Tibial artery (tissue), 4 donors: ENCODE results near the gene FCRL1.

Experiments
- DNase-seq, 2 donors: peaks; one replicate each; pipeline ENCODE4 v3.0.0-alpha.2; 2019
- H3K27ac ChIP-seq, 2 donors: fragments of 200-600 bp; sonication (generic) in 1 of 2; 1 replicate in 1 of 2; 2 replicates in 1 of 2; pipeline ENCODE4 v1.5.1; 2018 to 2019; ENCODE audit warnings: mild to moderate bottlenecking in 1 of 2
- H3K27me3 ChIP-seq, 2 donors: fragments of 200-600 bp; sonication (generic) in 1 of 2; one replicate each; pipeline versions ENCODE4 v1.5.1 to v1.6.0; 2016 to 2019
- H3K36me3 ChIP-seq, 3 donors: fragments of 200-600 bp; sonication (generic) in 2 of 3; one replicate each; pipeline ENCODE4 v1.5.1; 2016 to 2019; ENCODE audit warnings: mild to moderate bottlenecking in 2 of 3
- H3K4me1 ChIP-seq, 4 donors: fragments of 200-600 bp; sonication (generic) in 2 of 4; 1 replicate in 3 of 4; 2 replicates in 1 of 4; pipeline ENCODE4 v1.5.1; 2016 to 2019
- H3K4me3 ChIP-seq, 2 donors: fragments of 200-600 bp; sonication (generic) in 1 of 2; 1 replicate in 1 of 2; 2 replicates in 1 of 2; pipeline ENCODE4 v1.5.1; 2018 to 2019; ENCODE audit warnings: mild to moderate bottlenecking in 2 of 2
- H3K9me3 ChIP-seq, 3 donors: fragments of 200-600 bp; sonication (generic) in 1 of 3; one replicate each; pipeline ENCODE4 v1.5.1; 2016 to 2019
- intact Hi-C: fragments of 100-400 bp; cut with DNase I; formaldehyde crosslinking; loops from one replicate; pipeline ENCODE4 v1.15.0; 2023; ENCODE audit warnings: low total_unique reads
- TF ChIP-seq, protein P1 (sequence below), 2 experiments: fragments of 200-600 bp in 1 of 2; fragments of 450-650 bp in 1 of 2; IDR thresholded peaks; one replicate each; pipeline ENCODE4 v1.5.1; 2017 to 2019; ENCODE audit warnings: antibody characterized with exemption in 2 of 2, mild to moderate bottlenecking in 1 of 2, moderate library complexity in 1 of 2

The FCRL1 gene

DNA sequence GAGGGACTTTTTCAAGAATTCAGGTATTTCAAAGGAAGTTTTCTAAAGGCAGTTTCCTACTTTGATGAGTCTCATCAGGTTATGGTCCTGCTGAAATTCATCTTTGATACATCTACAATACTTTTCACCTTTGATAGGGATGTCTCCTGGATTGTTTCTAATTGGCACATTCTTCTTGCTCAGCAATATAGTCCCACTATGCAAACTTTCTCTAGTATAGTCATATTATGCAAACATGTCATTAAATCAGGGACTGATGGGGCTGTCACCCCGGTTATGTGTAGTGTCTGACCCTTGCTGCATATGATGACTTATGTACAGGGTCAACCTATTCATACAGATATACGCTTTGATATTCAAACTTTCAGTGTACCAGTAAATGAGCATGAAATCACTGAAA, 379 bp upstream of the FCRL1 start:
- no peak overlapping the region for H3K4me3 ChIP-seq
- TF ChIP-seq, protein P1, sequence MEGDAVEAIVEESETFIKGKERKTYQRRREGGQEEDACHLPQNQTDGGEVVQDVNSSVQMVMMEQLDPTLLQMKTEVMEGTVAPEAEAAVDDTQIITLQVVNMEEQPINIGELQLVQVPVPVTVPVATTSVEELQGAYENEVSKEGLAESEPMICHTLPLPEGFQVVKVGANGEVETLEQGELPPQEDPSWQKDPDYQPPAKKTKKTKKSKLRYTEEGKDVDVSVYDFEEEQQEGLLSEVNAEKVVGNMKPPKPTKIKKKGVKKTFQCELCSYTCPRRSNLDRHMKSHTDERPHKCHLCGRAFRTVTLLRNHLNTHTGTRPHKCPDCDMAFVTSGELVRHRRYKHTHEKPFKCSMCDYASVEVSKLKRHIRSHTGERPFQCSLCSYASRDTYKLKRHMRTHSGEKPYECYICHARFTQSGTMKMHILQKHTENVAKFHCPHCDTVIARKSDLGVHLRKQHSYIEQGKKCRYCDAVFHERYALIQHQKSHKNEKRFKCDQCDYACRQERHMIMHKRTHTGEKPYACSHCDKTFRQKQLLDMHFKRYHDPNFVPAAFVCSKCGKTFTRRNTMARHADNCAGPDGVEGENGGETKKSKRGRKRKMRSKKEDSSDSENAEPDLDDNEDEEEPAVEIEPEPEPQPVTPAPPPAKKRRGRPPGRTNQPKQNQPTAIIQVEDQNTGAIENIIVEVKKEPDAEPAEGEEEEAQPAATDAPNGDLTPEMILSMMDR (IDR thresholded peaks at IDR 0.05): no peak
- no peaks in the 10 kb centered on the region for H3K9me3 ChIP-seq
- no peak overlapping the region for H3K27ac ChIP-seq
- intact Hi-C loops: no loop called here
- no peak for DNase-seq
- no peaks in the 10 kb centered on the region for H3K36me3 ChIP-seq
- H3K27me3 ChIP-seq: no peaks in the 10 kb centered on the region
- no peaks in the 10 kb centered on the region for H3K4me1 ChIP-seq

DNA sequence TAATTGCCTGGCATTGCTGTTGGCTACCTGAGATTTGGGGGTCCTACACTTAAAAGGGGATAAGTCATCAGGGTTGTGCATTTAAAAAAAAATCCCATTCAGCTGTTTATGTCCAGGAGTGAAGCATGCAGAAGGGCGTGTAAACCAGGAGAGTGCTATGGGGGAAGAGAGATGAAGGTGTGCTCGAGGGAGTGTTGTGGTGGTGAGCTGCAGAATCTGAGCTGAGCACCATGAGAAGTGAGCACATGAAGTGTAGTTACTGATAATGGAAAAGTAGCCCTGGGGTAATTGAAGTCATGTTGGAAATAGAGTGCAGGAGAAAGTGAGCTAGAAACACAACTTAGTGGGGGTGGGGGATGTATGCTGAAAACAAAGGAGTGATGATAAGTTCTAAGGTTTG, 705 bp downstream of the FCRL1 start:
- no peaks in the 10 kb centered on the region for H3K9me3 ChIP-seq
- intact Hi-C loops: no loop called here
- H3K4me3 ChIP-seq: no peak overlapping the region
- no peak for DNase-seq
- no peaks in the 10 kb centered on the region for H3K27me3 ChIP-seq
- TF ChIP-seq, protein P1 (IDR thresholded peaks at IDR 0.05): no peak
- no peak overlapping the region for H3K27ac ChIP-seq
- H3K4me1 ChIP-seq: no peaks in the 10 kb centered on the region
- H3K36me3 ChIP-seq: no peaks in the 10 kb centered on the region

- Histone ChIP-seq H3K27ac (no peak overlapping the region), H3K27me3 (no peaks in the 10 kb centered on the region), H3K4me3 (no peak overlapping the region), H3K9me3 (peaks cover 6 to 14% (median 10%) of the 10 kb centered on the region in 3 donors), H3K4me1 (no peaks in the 10 kb centered on the region), H3K36me3 (no peaks in the 10 kb centered on the region)
- intact Hi-C loops: no loop called here
- DNase-seq: no peak
- TF ChIP-seq, protein P1 (IDR thresholded peaks at IDR 0.05): no peak
Measured at GRCh38 chr1:157813269-157813668, 6.7 kb downstream of the FCRL1 start.

GRCh38 chr1:157806431-157807149, 13.3 kb downstream of the FCRL1 start:
- Histone ChIP-seq H3K36me3 (no peaks in the 10 kb centered on the region), H3K9me3 (no peaks in the 10 kb centered on the region), H3K4me1 (no peaks in the 10 kb centered on the region), H3K27me3 (no peaks in the 10 kb centered on the region), H3K27ac (no peak overlapping the region), H3K4me3 (no peak overlapping the region)
- DNase-seq: no peak
- TF ChIP-seq, protein P1 (IDR thresholded peaks at IDR 0.05): no peak
- intact Hi-C loops: no loop called here

GRCh38 chr1:157803851-157804250, 16.1 kb downstream of the FCRL1 start:
- H3K4me3 ChIP-seq: no peak overlapping the region
- TF ChIP-seq, protein P1 (IDR thresholded peaks at IDR 0.05): no peak
- H3K9me3 ChIP-seq: no peaks in the 10 kb centered on the region
- intact Hi-C loops: no loop called here
- no peak for DNase-seq
- H3K27ac ChIP-seq: no peak overlapping the region
- H3K27me3 ChIP-seq: no peaks in the 10 kb centered on the region
- H3K36me3 ChIP-seq: no peaks in the 10 kb centered on the region
- no peaks in the 10 kb centered on the region for H3K4me1 ChIP-seq

GRCh38 chr1:157799996-157800395, 19.9 kb downstream of the FCRL1 start:
- intact Hi-C loops: no loop called here

More at GRCh38 chr1:157799996-157800395, 19.9 kb downstream of the FCRL1 start:
- no peak for DNase-seq
- TF ChIP-seq, protein P1 (IDR thresholded peaks at IDR 0.05): no peak
- H3K9me3 ChIP-seq: no peaks in the 10 kb centered on the region
- no peaks in the 10 kb centered on the region for H3K4me1 ChIP-seq
- H3K27ac ChIP-seq: no peak overlapping the region
- no peaks in the 10 kb centered on the region for H3K27me3 ChIP-seq
- no peak overlapping the region for H3K4me3 ChIP-seq
- H3K36me3 ChIP-seq: no peaks in the 10 kb centered on the region
